ENCODE results near the gene BAD. TPM values are rescaled to one million over a fixed set of nuclear protein-coding genes. Genes with fewer than 3 reads are reported as not detected.
A peak's percentile ranks its signal among the peaks of the same experiment; 100 is the strongest.

Gene BAD
- total and polyA plus RNA-seq, 10 donors = 27.0 to 67.3 (median 40.4) TPM

- peaks cover 42 to 77% (median 48%) of the 10 kb centered on the region in 6 donors for H3K4me1 ChIP-seq
- intact Hi-C loops (cut with DNase I; ENCODE audit: low total_unique reads) = loop anchor here (5.0 kb wide), 1 partner anchor 101 kb away; no protein-coding TSS in a partner anchor
- DNase-seq = no peak
- 75 to 87% (median 84%) methylated on average over 13 of the region's 13 CpGs for WGBS, 5 donors
- H3K27ac ChIP-seq = peak overlapping the region in 5 of 8 donors; percentile 93 to 98 (median 97)
- no peaks in the 10 kb centered on the region for H3K9me3 ChIP-seq
- peak overlapping the region in 2 of 8 donors; percentile 79 to 89 for H3K4me3 ChIP-seq
- H3K27me3 ChIP-seq (replicated peaks in 1 of 7) = peaks cover 3 to 42% (median 30%) of the 10 kb centered on the region in 7 donors
- H3K36me3 ChIP-seq = peaks cover 0 to 14% (median 0%) of the 10 kb centered on the region in 6 donors
- TF ChIP-seq POLR2A (IDR thresholded peaks at IDR 0.05) (no peak), POLR2AphosphoS5 (IDR thresholded peaks at IDR 0.05) (no peak), CTCF (IDR thresholded peaks at IDR 0.05 in 8 of 11, conservative IDR thresholded peaks at IDR 0.05 in 3 of 11) (no peak)
These were observed 18.9 kb upstream of the BAD start for GRCh38 chr11:64303109-64304031.

DNA sequence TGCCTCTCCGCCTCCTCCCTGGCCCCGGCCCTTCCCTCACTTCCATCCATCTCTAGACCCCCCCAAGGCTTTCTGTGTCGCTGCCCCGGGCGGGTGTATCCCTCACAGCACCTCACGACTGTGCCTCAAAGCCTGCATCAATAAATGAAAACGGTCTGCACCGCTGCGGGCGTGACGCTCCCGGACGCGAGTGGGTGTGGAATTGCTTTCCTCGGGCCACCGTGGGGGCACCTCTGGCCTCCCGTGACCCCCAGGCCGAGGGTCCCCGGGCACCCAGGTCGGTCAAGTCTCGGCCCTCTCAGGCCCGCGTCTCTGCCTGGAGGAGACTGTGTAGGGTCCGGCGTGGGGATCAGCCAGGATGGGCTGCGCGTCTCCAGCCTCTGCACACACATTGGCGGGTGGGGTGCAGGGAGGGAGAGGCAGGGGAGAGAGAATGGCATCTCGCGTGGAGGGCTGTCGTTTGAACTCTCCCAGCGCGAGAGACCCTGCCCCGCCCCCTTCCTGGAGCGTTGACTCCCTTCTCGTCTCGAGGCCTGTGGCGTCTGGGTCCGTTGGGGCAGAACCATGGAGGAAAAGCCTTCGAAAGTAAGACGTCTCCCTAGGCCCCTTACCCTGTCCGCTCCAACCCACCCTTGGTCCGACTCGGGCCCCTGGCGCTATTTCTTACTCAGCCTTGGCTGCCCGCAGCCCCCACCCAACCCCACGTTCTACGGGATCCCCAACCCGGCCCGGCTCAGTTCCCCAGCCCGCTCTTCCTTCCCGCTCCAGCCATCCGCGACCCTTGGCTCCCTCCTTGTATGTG, 15.6 kb upstream of the BAD start, which contains the start of gene CATSPERZ:
Gene CATSPERZ, plus strand, starts transcription at position 512 of the 802 bp plus-strand sequence. Its CDS starts 53 bp downstream, at position 565.
- Histone ChIP-seq H3K36me3 (no peaks in the 10 kb centered on the region), H3K4me1 (peaks cover 28 to 65% (median 35%) of the 10 kb centered on the region in 6 donors), H3K4me3 (peak within 1 kb of the TSS in 7 of 8 donors; percentile 13 to 67 (median 31)), H3K9me3 (no peaks in the 10 kb centered on the region), H3K27me3 (replicated peaks in 1 of 7) (peaks cover 9 to 75% (median 62%) of the 10 kb centered on the region in 7 donors), H3K27ac (peak within 1 kb of the TSS in 1 of 8 donors; percentile 17)
- no peak for TF ChIP-seq POLR2AphosphoS5 (IDR thresholded peaks at IDR 0.05)
- TF ChIP-seq POLR2A (IDR thresholded peaks at IDR 0.05) = no peak
- no peak for TF ChIP-seq CTCF (IDR thresholded peaks at IDR 0.05 in 8 of 11, conservative IDR thresholded peaks at IDR 0.05 in 3 of 11)
- WGBS, 5 donors = 3 to 6% (median 5%) methylated on average over 39 to 54 of the region's 54 CpGs
- intact Hi-C loops (cut with DNase I; ENCODE audit: low total_unique reads) = loop anchor here (5.0 kb wide), 1 partner anchor 98 kb away; no protein-coding TSS in a partner anchor
- no peak for DNase-seq

DNA sequence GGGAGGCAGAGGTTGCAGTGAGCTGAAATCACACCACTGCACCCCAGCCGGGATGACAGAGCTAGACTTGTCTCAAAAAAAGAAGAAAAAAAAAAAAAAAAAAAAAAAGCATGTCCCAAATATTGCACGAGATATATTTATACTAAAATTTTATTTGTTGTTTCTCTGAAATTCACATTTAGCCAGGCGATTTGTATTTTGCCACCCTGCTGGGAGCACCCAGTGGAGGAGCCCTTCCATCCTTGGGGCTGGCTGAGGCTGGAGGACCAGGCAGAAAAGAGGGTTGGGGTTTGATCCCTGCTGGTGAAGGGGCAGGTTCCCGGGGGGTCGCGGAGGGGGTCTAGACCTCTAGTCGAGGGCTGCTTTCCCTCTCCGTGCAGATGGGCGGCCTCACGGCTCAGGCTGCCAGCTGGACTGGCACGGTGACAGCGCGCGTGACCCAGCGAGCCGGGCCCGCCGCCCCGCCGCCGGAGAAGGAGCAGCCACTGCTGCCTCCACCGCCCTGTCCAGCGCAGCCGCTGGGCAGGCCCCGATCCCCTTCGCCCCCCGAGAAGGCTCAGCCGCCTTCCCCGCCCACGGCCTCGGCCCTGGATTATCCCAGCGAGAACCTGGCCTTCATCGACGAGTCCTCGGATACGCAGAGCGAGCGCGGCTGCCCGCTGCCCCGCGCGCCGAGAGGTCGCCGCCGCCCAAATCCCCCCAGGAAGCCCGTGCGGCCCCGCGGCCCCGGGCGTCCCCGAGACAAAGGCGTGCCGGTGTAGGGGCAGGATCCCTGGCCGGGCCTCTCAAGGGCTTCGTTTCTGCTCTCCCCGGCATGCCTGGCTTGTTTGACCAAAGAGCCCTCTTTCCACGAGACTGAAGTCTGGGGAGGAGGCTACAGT, 14.7 kb upstream of the BAD start:
- peak; percentile 84 for DNase-seq
- WGBS, 5 donors = 3 to 9% (median 4%) methylated on average over 11 to 60 of the region's 60 CpGs
- intact Hi-C loops (cut with DNase I; ENCODE audit: low total_unique reads) = no loop called here
- Histone ChIP-seq H3K27ac (peak overlapping the region in 1 of 8 donors; percentile 16), H3K36me3 (no peaks in the 10 kb centered on the region), H3K4me1 (peaks cover 22 to 60% (median 32%) of the 10 kb centered on the region in 6 donors), H3K9me3 (no peaks in the 10 kb centered on the region), H3K4me3 (peak overlapping the region in 7 of 8 donors; percentile 13 to 67 (median 28)), H3K27me3 (replicated peaks in 1 of 7) (peaks cover 9 to 84% (median 69%) of the 10 kb centered on the region in 7 donors)
- peak in 2 of 3 donors; percentile 38 to 58 for TF ChIP-seq POLR2AphosphoS5 (IDR thresholded peaks at IDR 0.05)
- no peak for TF ChIP-seq CTCF (IDR thresholded peaks at IDR 0.05 in 8 of 11, conservative IDR thresholded peaks at IDR 0.05 in 3 of 11)

Data from spleen (tissue), 11 donors.